HCT116 (cell line): ENCODE data around the gene TMEM94. TPM values are rescaled to one million over a fixed set of nuclear protein-coding genes. Genes with fewer than 3 reads are reported as not detected.

Source experiments
- ATAC-seq: fragments of 200-7000 bp; cut with Tn5 transposase; 2 replicates; pipeline ENCODE4 v1.9.1; 2020; ENCODE audit warnings: mild to moderate bottlenecking, moderate library complexity
- BruUV-seq: library from RNA; stranded (reverse); fragments of 400-500 nt; replicated peaks from 2 replicates; lab custom pipeline; 2021; lab: Mats Ljungman, UMichigan
- CTCF ChIA-PET: fragments of 300-600 bp; sonication (Branson Sonifier 250); formaldehyde crosslinking; loops from one replicate; lab custom pipeline; 2021; ENCODE audit warnings: antibody characterized with exemption; lab: Charles Lee
- POLR2A ChIA-PET: fragments of 300-600, 350-600 bp; sonication (Branson Sonifier 250); formaldehyde crosslinking; loops from one replicate; lab custom pipeline; 2021; ENCODE audit warnings: antibody characterized with exemption; lab: Charles Lee
- RAD21 ChIA-PET, 2 experiments: fragments of 300-600 bp; sonication (Branson Sonifier 250); formaldehyde crosslinking; loops; one replicate each; lab custom pipeline; 2023; ENCODE audit warnings: low total read pairs in 2 of 2; ENCODE audit not compliant: uncharacterized antibody in 2 of 2, unreplicated experiment in 2 of 2, low non-redundant PET in 1 of 2; lab: Charles Lee
- DNase-seq: peaks from one replicate; pipeline ENCODE4 v3.0.0-alpha.2; 2010; ENCODE audit warnings: low read depth, low spot score
- H2AFZ ChIP-seq: fragments of 200-600 bp; shearing (Covaris generic), sonication (generic); 2 replicates; pipeline ENCODE4 v1.6.1; 2017; ENCODE audit warnings: low read depth, mixed run types, mixed read lengths, antibody characterized with exemption, low read length; ENCODE audit not compliant: poor library complexity, severe bottlenecking
- H3K27ac ChIP-seq: 2 replicates; pipeline ENCODE4 v1.5.1; 2012; ENCODE audit warnings: low read depth, low read length
- H3K27me3 ChIP-seq: fragments of 200-600 bp; sonication (generic); 2 replicates; pipeline ENCODE4 v1.6.1; 2016; ENCODE audit warnings: mixed run types, low read length, mixed read lengths; ENCODE audit not compliant: insufficient read depth
- H3K36me3 ChIP-seq, 2 experiments: fragments of 200-500 bp in 1 of 2; fragments of 200-600 bp in 1 of 2; sonication (Bioruptor generic) in 1 of 2; sonication (generic) in 1 of 2; 2 replicates each; pipeline versions ENCODE4 v1.5.1 to v1.6.1; 2014 to 2016; ENCODE audit warnings: low read length in 2 of 2, inconsistent platforms in 1 of 2, mixed read lengths in 1 of 2, mixed run types in 1 of 2; ENCODE audit not compliant: insufficient read depth in 2 of 2, control insufficient read depth in 1 of 2
- H3K4me1 ChIP-seq, 2 experiments: fragments of 200-600 bp in 1 of 2; sonication (generic) in 1 of 2; 2 replicates each; pipeline versions ENCODE4 v1.5.1 to v1.6.1; 2012 to 2017; ENCODE audit warnings: low read length in 2 of 2, inconsistent platforms in 1 of 2, mild to moderate bottlenecking in 1 of 2, mixed read lengths in 1 of 2, mixed run types in 1 of 2, moderate library complexity in 1 of 2; ENCODE audit not compliant: insufficient read depth in 2 of 2, control insufficient read depth in 1 of 2
- H3K4me2 ChIP-seq: fragments of 200-600 bp; sonication (generic); 2 replicates; pipeline ENCODE4 v1.6.1; 2017; ENCODE audit warnings: mixed run types, low read length, mixed read lengths
- H3K4me3 ChIP-seq, 2 experiments: fragments of 200-600 bp in 1 of 2; sonication (generic) in 1 of 2; replicated peaks in 1 of 2; 2 replicates each; pipeline ENCODE4 v1.5.1; 2011 to 2016; ENCODE audit warnings: low read length in 2 of 2, control low read depth in 1 of 2, low read depth in 1 of 2, mild to moderate bottlenecking in 1 of 2, mixed read lengths in 1 of 2, mixed run types in 1 of 2
- H3K79me2 ChIP-seq: fragments of 200-600 bp; sonication (generic); 2 replicates; pipeline ENCODE4 v1.6.1; 2017; ENCODE audit warnings: mild to moderate bottlenecking, mixed run types, low read length, moderate library complexity, mixed read lengths; ENCODE audit not compliant: insufficient read depth
- H3K9ac ChIP-seq: fragments of 200-600 bp; sonication (generic); 2 replicates; pipeline ENCODE4 v1.6.1; 2016; ENCODE audit warnings: low read length, mixed read lengths
- H3K9me2 ChIP-seq: fragments of 200-600 bp; sonication (generic), shearing (Covaris generic); 2 replicates; pipeline ENCODE4 v1.6.1; 2017; ENCODE audit warnings: mixed run types, mild to moderate bottlenecking, moderate library complexity; ENCODE audit not compliant: insufficient read depth
- H3K9me3 ChIP-seq, 2 experiments: fragments of 200-500 bp in 1 of 2; fragments of 200-600 bp in 1 of 2; sonication (Bioruptor generic) in 1 of 2; sonication (generic) in 1 of 2; 2 replicates each; pipeline ENCODE4 v1.6.1; 2014 to 2017; ENCODE audit warnings: low read length in 2 of 2, mixed read lengths in 2 of 2, inconsistent platforms in 1 of 2, low read depth in 1 of 2, mild to moderate bottlenecking in 1 of 2, mixed run types in 1 of 2, moderate library complexity in 1 of 2; ENCODE audit not compliant: control insufficient read depth in 1 of 2, insufficient read depth in 1 of 2
- H4K20me1 ChIP-seq: fragments of 200-600 bp; sonication (generic), shearing (Covaris generic); 2 replicates; pipeline ENCODE4 v1.6.1; 2017; ENCODE audit warnings: mixed run types, mild to moderate bottlenecking, moderate library complexity; ENCODE audit not compliant: insufficient read depth
- ATF3 ChIP-seq: IDR thresholded peaks from 2 replicates; pipeline ENCODE4 v1.6.1; 2012
- CEBPB ChIP-seq: IDR thresholded peaks from 2 replicates; pipeline ENCODE4 v1.6.1; 2012; ENCODE audit warnings: low read depth
- EZH2 ChIP-seq: fragments of 200-600 bp; sonication (generic); IDR thresholded peaks from 2 replicates; pipeline ENCODE4 v1.6.1; 2017; ENCODE audit warnings: antibody characterized with exemption, mixed run types
- EZH2phosphoT487 ChIP-seq: fragments of 200-600 bp; IDR thresholded peaks from 2 replicates; pipeline ENCODE4 v1.6.1; 2018; ENCODE audit warnings: antibody characterized with exemption, borderline replicate concordance
- JUND ChIP-seq: IDR thresholded peaks from 2 replicates; pipeline ENCODE4 v1.6.1; 2012
- MAX ChIP-seq: IDR thresholded peaks from 2 replicates; pipeline ENCODE4 v1.6.1; 2012
- POLR2A ChIP-seq: IDR thresholded peaks from 2 replicates; pipeline ENCODE4 v1.7.0; 2011; ENCODE audit warnings: borderline replicate concordance; ENCODE audit not compliant: insufficient read depth, insufficient read length; ENCODE audit errors: extremely low read depth
- RAD21 ChIP-seq: IDR thresholded peaks from 2 replicates; pipeline ENCODE4 v1.6.1; 2012; ENCODE audit warnings: low read depth, mild to moderate bottlenecking
- REST ChIP-seq: IDR thresholded peaks from 2 replicates; pipeline ENCODE4 v1.6.1; 2012; ENCODE audit warnings: low read depth
- SRF ChIP-seq: IDR thresholded peaks from 2 replicates; pipeline ENCODE4 v1.6.1; 2012; ENCODE audit warnings: low read depth
- TCF7L2 ChIP-seq: IDR thresholded peaks from 2 replicates; pipeline ENCODE4 v1.7.0; 2011; ENCODE audit warnings: borderline replicate concordance, inconsistent platforms; ENCODE audit not compliant: insufficient read depth, insufficient read length; ENCODE audit errors: extremely low read depth
- YY1 ChIP-seq: IDR thresholded peaks from 2 replicates; pipeline ENCODE4 v1.6.1; 2011; ENCODE audit warnings: low read length, low read depth, moderate library complexity, mild to moderate bottlenecking; ENCODE audit not compliant: insufficient replicate concordance; ENCODE audit errors: extremely low read depth
- ZBTB33 ChIP-seq: IDR thresholded peaks from 2 replicates; pipeline ENCODE4 v1.6.1; 2011; ENCODE audit warnings: mild to moderate bottlenecking, low read length, moderate library complexity; ENCODE audit not compliant: insufficient replicate concordance; ENCODE audit errors: extremely low read depth
- ZFX ChIP-seq: fragments of 450-650 bp; IDR thresholded peaks from 2 replicates; pipeline ENCODE4 v1.6.1; 2017
- ZNF274 ChIP-seq: fragments of 200-500 bp; sonication (Bioruptor generic); IDR thresholded peaks from 2 replicates; pipeline ENCODE4 v1.6.1; 2014; ENCODE audit warnings: mild to moderate bottlenecking, low read depth, low read length, inconsistent platforms
- intact Hi-C: fragments of 100-400 bp; cut with micrococcal nuclease; formaldehyde crosslinking; loops from 2 replicates; pipeline ENCODE4 v1.10.0; 2022
- total RNA-seq: library from RNA; stranded (reverse); gene quantifications from one replicate; pipeline ENCODE4 v1.2.1, GENCODE V29; 2021; ENCODE audit not compliant: unreplicated experiment

TMEM94 gene
- total RNA-seq, 1 experiment from 2014 or later = 75.4 TPM

- Histone ChIP-seq H3K36me3 (no peaks in the 10 kb centered on the region), H3K9ac (no peak overlapping the region), H2AFZ (no peak overlapping the region), H3K9me3 (no peaks in the 10 kb centered on the region), H3K4me1 (no peaks in the 10 kb centered on the region), H3K4me2 (no peak overlapping the region), H3K27me3 (no peaks in the 10 kb centered on the region), H3K27ac (no peak overlapping the region), H3K4me3 (no peak overlapping the region), H4K20me1 (no peaks in the 10 kb centered on the region), H3K79me2 (no peaks in the 10 kb centered on the region), H3K9me2 (no peaks in the 10 kb centered on the region)
- ATAC-seq (no peak), DNase-seq (no peak)
- CTCF ChIA-PET = no interaction called here
- BruUV-seq = no TSS peak
- POLR2A ChIA-PET = no interaction called here
- intact Hi-C loops = no loop called here
- RAD21 ChIA-PET = no interaction called here
- TF ChIP-seq EZH2 (no peak), MAX (no peak)
Observed at GRCh38 chr17:75478508-75478907, 22.1 kb downstream of the TMEM94 start.

- H3K9me3 ChIP-seq = no peaks in the 10 kb centered on the region
- RAD21 ChIA-PET = no interaction called here
- H3K27me3 ChIP-seq = no peaks in the 10 kb centered on the region
- no peaks in the 10 kb centered on the region for H3K9me2 ChIP-seq
- no TSS peak for BruUV-seq
- H3K9ac ChIP-seq = no peak overlapping the region
- no peak overlapping the region for H3K4me2 ChIP-seq
- DNase-seq (no peak), ATAC-seq (no peak)
- H3K4me3 ChIP-seq = no peak overlapping the region
- H4K20me1 ChIP-seq = no peaks in the 10 kb centered on the region
- intact Hi-C loops = no loop called here
- CTCF ChIA-PET = no interaction called here
- H3K4me1 ChIP-seq = no peaks in the 10 kb centered on the region
- no peaks in the 10 kb centered on the region for H3K36me3 ChIP-seq
- H3K79me2 ChIP-seq = no peaks in the 10 kb centered on the region
- H2AFZ ChIP-seq = no peak overlapping the region
- POLR2A ChIA-PET = interaction anchor here (0.6 to 0.7 kb wide), 2 partner anchors 19 to 86 kb away, joined by 3 to 4 read pairs; no protein-coding TSS in a partner anchor
- H3K27ac ChIP-seq = no peak overlapping the region
- TF ChIP-seq ZNF274 (no peak), ZFX (no peak), YY1 (no peak), TCF7L2 (no peak), REST (no peak), ZBTB33 (no peak), POLR2A (no peak), SRF (no peak), EZH2phosphoT487 (no peak), ATF3 (no peak), JUND (no peak), RAD21 (no peak), MAX (no peak), CEBPB (no peak)
Observed at GRCh38 chr17:75480281-75480680, 23.8 kb downstream of the TMEM94 start.
